Measurements from ENCODE around the gene BRD1. TPM values are rescaled to one million over a fixed set of nuclear protein-coding genes. Genes with fewer than 3 reads are reported as not detected.
A peak's percentile ranks its signal among the peaks of the same experiment; 100 is the strongest.

Gene BRD1
- total and polyA plus RNA-seq, 8 donors: 14.0 to 26.3 (median 17.8) TPM

- Histone ChIP-seq H3K36me3 (peaks cover 0 to 53% (median 18%) of the 10 kb centered on the region in 3 donors), H3K27me3 (no peaks in the 10 kb centered on the region), H3K4me1 (peaks cover 0 to 6% (median 0%) of the 10 kb centered on the region in 3 donors), H3K9me3 (no peaks in the 10 kb centered on the region), H3K4me3 (no peak overlapping the region), H3K27ac (peak overlapping the region in 2 of 4 donors; percentile 24)
- no peak for TF ChIP-seq CTCF (IDR thresholded peaks at IDR 0.05)
- peak in 1 of 6 donors; percentile 67 for DNase-seq
- 82 to 84% methylated on average over 26 of the region's 26 CpGs for WGBS, 2 donors
- ATAC-seq: peak in 3 of 4 donors; percentile 30 to 54 (median 44)
- FAIRE-seq: no peak
- intact Hi-C loops (cut with DNase I): no loop called here
Observed at GRCh38 chr22:49789289-49790141, 38.2 kb downstream of the BRD1 start.

- peak in 3 of 4 donors; percentile 53 to 71 (median 68) for ATAC-seq
- no peak for FAIRE-seq
- H3K27me3 ChIP-seq: no peaks in the 10 kb centered on the region
- H3K9me3 ChIP-seq: no peaks in the 10 kb centered on the region
- no peak for TF ChIP-seq CTCF (IDR thresholded peaks at IDR 0.05)
- intact Hi-C loops (cut with DNase I): no loop called here
- peak overlapping the region in 2 of 4 donors; percentile 24 for H3K27ac ChIP-seq
- peaks cover under 1 to 50% (median 10%) of the 10 kb centered on the region in 3 donors for H3K36me3 ChIP-seq
- no peak for DNase-seq
- H3K4me1 ChIP-seq: peaks cover 0 to 6% (median 0%) of the 10 kb centered on the region in 3 donors
- H3K4me3 ChIP-seq: no peak overlapping the region
- WGBS, 2 donors: 41 to 56% methylated on average over 11 of the region's 11 CpGs
Observed at GRCh38 chr22:49788504-49788903, 39.2 kb downstream of the BRD1 start.

- no peak for TF ChIP-seq CTCF (IDR thresholded peaks at IDR 0.05)
- peaks cover 4 to 49% (median 4%) of the 10 kb centered on the region in 3 donors for H3K36me3 ChIP-seq
- WGBS, 2 donors: 86 to 93% methylated on average over 10 of the region's 10 CpGs
Observed at GRCh38 chr22:49787861-49788260, 39.8 kb downstream of the BRD1 start.

GRCh38 chr22:49786976-49787706 is 40.5 kb downstream of the BRD1 start:
- Histone ChIP-seq H3K36me3 (peaks cover 0 to 42% (median 4%) of the 10 kb centered on the region in 3 donors), H3K9me3 (no peaks in the 10 kb centered on the region), H3K27me3 (no peaks in the 10 kb centered on the region), H3K27ac (no peak overlapping the region), H3K4me3 (no peak overlapping the region), H3K4me1 (peaks cover 0 to 6% (median 0%) of the 10 kb centered on the region in 3 donors)
- DNase-seq (peak in 1 of 6 donors; percentile 30), ATAC-seq (no peak), FAIRE-seq (no peak)
- no peak for TF ChIP-seq CTCF (IDR thresholded peaks at IDR 0.05)
- WGBS, 2 donors: 92 to 95% methylated on average over 35 of the region's 35 CpGs
- intact Hi-C loops (cut with DNase I): no loop called here

More at GRCh38 chr22:49787861-49788260, 39.8 kb downstream of the BRD1 start:
- peaks cover 0 to 6% (median 0%) of the 10 kb centered on the region in 3 donors for H3K4me1 ChIP-seq
- H3K27ac ChIP-seq: no peak overlapping the region
- H3K9me3 ChIP-seq: no peaks in the 10 kb centered on the region
- ATAC-seq: no peak
- no peak for DNase-seq
- H3K4me3 ChIP-seq: no peak overlapping the region
- intact Hi-C loops (cut with DNase I): no loop called here
- no peaks in the 10 kb centered on the region for H3K27me3 ChIP-seq
- FAIRE-seq: no peak
